GM12874 (cell line): Measurements from ENCODE around the gene RSPH4A.

Source experiments
- CTCF ChIP-seq: IDR thresholded peaks from 2 replicates; pipeline ENCODE4 v1.5.1; 2011; ENCODE audit warnings: low read depth, mild to moderate bottlenecking, control low read depth, low read length, moderate library complexity; ENCODE audit not compliant: insufficient read depth

Gene RSPH4A

DNA sequence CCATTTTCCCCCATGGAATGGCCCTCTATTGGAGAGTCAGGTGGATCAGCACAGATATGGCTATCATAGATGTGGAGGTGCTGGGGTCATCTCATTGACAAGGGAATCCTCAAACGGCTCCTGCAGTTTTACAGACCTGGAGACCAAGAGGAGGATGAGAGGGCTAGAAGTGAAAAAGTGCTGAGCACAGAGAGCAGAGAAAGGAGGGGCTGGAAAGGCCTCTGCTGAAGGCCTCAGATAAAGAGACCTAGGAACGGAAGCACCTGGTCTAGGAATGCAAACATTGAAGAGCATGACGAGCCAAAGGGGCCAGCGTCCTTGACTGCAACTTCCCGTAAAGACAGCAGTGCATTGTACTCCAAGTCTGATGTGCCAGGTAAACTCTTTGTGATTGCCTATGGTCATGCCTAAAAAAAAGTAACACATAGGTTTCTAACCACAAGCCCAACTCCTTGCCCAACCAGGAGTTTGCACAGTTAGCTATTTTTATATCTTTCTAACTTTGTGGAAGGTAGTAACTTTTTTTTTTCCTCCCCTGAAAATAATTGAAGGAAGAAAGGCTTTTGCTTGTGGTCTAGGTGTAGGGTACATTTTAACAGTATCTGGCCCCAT lies 15.2 kb downstream of the RSPH4A start:
- TF ChIP-seq CTCF, result no peak

- peak; percentile 23; the same call in 1 of the 2 replicates for TF ChIP-seq CTCF
These were observed 17.4 kb downstream of the RSPH4A start for GRCh38 chr6:116633685-116634084.

DNA sequence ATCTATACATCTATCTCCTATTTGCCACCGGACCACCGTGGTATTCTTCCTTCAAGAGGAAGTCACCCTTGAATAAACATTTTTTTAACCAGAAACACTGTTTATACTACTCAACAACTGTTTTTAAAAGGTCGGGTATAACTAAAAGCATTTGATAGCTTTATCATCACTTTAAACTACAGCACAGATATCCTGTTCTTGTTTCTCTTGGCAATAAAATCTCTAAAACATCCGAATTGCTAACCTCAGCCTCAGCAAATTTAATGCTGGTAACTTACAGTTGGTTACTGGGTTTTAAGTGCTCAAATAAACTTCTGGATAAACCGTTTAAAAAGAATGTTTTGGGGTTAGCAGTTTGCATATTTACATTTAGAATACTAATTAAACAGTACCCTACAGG lies 31.9 kb downstream of the RSPH4A start:
- TF ChIP-seq CTCF, result no peak

DNA sequence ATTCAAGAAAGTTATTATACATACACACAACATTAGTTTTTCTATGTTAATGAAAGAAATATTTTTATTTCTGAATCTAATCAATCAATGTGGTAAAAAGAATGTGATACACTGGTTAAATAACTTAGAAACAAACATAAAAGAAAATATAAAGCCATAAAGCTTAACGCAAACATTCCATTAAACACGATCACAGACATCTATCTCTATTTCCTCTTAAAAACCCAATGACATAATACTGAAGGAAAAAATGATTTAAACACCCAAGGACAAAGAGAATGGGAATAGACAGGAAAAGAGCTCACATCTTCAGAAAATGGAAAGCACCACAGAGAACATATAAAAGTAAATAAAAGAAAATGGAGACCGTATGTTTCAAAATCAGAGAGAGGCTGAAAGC lies 32.9 kb downstream of the RSPH4A start:
- TF ChIP-seq CTCF, result no peak

- no peak for TF ChIP-seq CTCF
These were observed 35.6 kb downstream of the RSPH4A start for GRCh38 chr6:116651916-116652315.

GRCh38 chr6:116661594-116661993 lies 45.3 kb downstream of the RSPH4A start:
- TF ChIP-seq CTCF, result no peak

DNA sequence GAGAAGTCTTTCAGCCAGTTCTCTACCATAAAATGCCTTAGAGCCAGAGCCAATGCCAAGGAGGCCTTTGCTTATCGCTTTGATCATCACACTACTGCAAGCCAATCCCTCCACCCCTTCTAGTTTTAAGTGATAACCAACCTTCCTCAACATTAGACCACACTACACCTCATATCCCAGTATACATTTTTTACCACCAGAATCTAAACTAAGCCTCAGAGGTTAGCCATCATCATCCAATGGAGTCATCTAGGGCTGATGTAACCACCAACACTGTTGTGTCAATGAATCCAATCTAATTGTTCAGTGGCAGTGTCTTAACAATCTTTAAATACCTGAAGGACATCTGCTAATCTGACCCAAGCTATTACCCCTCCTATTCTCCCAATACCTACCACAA lies 45.9 kb downstream of the RSPH4A start:
- TF ChIP-seq CTCF, result no peak
